Neural cell (in vitro differentiated cells): ENCODE measurements around the gene TEX2.

Experiments
- CTCF ChIP-seq: fragments of 450-650 bp; IDR thresholded peaks from 2 replicates; pipeline ENCODE4 v1.5.1; 2014; ENCODE audit warnings: antibody characterized with exemption, mild to moderate bottlenecking, moderate library complexity; ENCODE audit not compliant: poor library complexity, severe bottlenecking
- EP300 ChIP-seq: fragments of 450-650 bp; conservative IDR thresholded peaks from 2 replicates; pipeline ENCODE4 v1.6.1; 2014; ENCODE audit warnings: antibody characterized with exemption, mild to moderate bottlenecking, moderate library complexity; ENCODE audit not compliant: poor library complexity, severe bottlenecking
- RAD21 ChIP-seq: fragments of 450-650 bp; conservative IDR thresholded peaks from 2 replicates; pipeline ENCODE4 v1.6.1; 2014; ENCODE audit warnings: antibody characterized with exemption, mild to moderate bottlenecking, moderate library complexity
- TAF1 ChIP-seq: IDR thresholded peaks from 2 replicates; pipeline ENCODE4 v1.6.1; 2012; ENCODE audit warnings: low read depth

- no peak for TF ChIP-seq TAF1
- no peak for TF ChIP-seq RAD21
- TF ChIP-seq CTCF = no peak
- no peak for TF ChIP-seq EP300
Observed at GRCh38 chr17:64139542-64139941, 123.5 kb downstream of the TEX2 start.
